HTR-8/SVneo (cell line): ENCODE measurements around the gene CTBP1.

Source experiments
- DNase-seq: peaks from one replicate; pipeline ENCODE4 v3.0.0; 2011; ENCODE audit warnings: low spot score, mixed read lengths; ENCODE audit not compliant: insufficient read length
- FAIRE-seq: peaks from 2 replicates; lab custom pipeline; 2011; peaks lifted over from hg19 to GRCh38; lab: Jason Lieb, UNC

Gene CTBP1

DNA sequence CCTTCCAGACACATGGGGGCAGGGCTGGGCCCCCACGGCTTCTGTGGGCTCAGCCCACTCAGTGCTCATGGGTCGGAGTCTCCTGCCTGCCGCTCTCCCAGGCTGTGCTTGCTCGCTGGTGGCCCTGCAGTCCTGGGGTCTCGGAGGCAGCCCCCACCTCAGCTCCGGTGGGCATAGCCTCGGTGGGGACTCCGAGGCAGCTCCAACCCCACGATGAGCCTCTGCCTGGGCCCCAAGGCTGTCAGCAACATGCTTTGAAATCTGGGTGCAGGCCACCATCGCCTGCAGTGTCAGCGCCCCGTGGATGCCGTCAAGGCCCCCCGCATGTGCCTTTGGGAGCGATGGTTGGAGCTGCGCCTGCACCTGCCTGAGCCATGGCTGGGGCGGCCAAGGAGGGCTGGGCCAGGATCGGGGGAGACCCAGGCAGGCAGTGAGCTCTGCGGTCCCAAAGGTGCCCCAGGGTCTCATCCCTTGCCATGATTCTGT, 46.4 kb downstream of the CTBP1 start:
- FAIRE-seq = no peak
- no peak for DNase-seq

DNA sequence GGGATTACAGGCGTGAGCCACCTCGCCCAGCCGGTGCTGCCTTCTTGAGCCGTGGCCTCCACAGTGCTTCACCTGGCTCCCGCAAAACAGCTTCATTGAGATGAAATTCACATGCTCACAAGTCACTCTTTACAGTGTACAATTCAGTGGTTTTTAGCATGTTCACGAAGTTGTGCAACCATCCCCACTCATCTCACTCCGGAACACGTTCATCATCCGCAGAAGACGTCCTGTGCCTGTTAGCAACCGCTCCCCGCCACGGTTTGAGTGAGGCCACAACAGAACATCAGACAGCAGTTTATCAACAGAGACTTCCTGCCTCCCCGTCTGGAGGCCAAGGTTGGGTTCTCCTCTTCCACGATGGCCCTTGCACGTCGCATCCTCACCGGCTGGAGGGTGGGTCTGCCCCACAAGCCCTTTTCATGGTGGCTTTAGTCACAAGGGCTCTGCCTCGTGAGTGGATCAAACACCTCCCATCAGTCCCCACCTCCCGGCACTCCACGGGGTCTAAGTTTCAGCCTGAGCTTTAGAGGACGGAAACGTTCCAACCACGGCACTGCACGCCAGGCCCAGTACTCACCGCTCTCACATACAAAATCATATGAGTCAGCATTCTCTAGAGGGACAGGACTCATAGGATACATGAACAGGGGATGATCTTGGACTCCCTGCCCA, 46.9 kb downstream of the CTBP1 start:
- FAIRE-seq (peak; percentile 23), DNase-seq (no peak)

DNA sequence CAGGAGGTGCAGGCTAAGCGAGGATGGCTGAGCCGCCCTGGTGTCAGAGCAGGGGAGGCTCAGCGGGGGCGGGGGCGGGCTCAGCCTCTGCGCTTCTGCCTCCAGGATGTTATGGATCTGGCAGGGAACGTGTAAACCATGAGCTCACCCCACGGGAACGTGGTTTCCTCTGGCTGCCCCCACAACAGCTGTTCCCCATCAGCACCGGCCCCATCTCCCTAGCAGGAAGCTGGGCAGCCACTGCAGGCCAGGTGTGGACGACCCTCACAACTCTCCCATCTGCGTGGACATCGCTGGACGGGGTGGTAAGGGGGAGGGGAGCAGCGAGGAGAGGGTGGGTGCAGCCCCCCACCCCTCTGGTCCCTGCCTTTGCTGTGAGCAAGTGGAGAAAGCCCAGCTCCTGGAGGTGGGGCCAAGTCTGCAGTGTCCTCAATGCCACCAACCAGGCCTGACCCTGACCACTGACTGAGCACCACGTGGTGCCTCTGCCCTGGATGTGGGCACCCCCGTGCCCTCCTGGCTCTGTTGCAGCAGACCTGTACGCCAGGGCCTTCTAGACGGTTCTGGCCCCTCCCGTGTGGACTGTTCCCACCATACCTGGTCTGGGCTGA, 48.4 kb downstream of the CTBP1 start:
- FAIRE-seq (peak; percentile 82), DNase-seq (peak; percentile 82)

DNA sequence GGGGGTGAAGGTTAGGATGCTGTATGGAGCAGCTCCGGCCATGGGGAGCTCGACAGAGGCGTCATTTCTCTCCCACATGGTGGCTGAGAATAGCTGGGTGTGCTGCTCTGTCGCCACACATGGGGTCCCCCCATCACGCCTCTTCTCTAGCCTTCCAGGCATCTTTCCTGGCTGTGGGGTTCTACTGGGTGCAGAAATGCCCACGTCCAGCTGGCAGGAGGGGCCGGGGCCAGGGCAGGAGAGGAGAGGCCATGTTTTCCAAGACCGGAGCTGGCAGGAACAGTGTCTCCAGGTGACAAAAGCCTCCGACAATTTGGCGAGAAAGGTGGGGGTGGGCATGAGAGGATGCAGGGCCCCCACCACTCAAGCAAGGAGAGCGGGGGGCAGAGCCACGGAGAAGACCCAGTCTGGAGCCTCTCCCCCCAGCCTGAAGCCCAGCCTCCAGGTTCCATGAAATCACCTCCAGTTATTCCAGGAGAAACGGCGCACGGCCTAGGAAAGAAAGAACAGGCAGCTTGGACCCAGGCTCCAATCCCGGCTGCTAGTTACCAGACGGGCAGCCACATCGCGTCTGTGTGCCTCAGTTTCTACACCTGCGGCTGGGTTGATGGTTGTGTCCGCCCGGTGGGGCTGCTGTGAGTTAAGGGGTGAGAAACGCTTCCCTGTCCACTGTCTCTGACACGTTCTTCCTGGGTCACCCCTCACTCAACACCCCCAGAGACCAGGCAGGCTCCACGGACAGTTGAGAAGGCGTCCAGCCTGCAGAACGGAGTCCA, 49.2 kb downstream of the CTBP1 start:
- no peak for FAIRE-seq
- DNase-seq = no peak

DNA sequence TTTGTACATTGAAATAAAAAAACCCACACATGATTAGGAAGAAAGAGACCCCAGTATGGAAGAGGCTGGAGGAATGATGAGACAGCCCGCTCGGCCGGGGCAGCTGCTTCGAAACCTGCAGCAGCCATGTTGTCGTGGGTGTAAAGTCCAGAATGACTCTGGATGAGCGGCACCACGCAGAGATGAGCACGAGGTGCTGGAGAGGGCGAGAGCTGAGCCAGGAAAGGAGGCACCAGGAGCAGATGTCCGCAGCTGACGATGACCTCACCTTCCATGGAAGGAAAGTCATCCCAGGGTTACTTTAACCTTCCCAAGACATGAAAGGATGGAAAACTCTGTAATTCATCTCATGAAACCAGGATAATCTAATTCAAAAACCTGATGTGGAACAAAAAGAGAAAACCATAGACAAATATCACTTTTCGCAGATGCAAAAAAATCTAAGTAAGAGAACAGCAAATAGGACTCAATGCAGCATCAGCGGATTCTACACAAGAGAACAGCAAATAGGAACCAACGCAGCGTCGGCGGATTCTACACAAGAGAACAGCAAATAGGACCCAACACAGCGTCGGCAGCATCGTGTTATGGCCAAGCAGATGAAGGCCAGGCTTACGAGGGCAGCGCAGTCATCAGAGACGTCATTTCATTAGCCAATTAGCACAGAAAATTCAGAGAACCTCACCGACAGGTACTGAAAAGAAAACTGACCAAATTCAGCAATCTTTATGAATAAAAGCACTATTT, 50.7 kb downstream of the CTBP1 start:
- FAIRE-seq = no peak
- DNase-seq = no peak

DNA sequence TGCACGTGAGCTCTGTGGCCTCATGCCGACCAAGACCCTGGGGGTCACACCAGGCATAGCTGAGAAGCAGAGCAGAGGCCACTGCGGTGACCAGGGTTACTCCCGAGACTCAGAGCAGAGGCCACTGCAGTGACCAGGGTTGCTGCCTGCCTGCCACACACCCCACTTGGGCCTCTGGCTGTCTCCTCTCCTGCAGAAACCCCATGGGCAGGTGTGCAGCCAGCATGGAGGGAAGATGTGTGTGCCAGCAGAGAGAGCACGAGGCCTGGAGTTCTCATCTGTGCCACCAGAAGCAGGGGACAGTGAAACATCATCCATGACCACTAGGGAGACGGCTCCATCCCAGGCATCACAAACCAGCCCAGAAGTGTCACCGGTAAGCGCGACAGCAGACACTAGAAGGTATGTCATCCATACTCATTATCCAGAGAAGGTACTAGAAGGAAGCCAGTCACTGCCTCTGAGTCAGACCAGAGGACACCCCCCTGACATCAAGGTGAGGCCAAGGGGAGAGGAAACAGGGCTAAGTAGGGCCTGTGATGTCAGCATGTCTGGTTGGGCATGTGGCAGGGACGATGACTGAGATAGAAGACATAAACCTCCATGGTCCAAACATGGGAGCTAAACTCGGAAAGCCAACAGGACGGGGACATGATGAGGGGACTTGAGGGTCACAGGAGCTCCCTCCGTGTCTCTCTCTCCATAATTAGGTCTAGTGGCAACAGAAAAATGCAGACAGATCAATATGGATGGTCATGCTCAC, 52.3 kb downstream of the CTBP1 start:
- no peak for DNase-seq
- FAIRE-seq = no peak

DNA sequence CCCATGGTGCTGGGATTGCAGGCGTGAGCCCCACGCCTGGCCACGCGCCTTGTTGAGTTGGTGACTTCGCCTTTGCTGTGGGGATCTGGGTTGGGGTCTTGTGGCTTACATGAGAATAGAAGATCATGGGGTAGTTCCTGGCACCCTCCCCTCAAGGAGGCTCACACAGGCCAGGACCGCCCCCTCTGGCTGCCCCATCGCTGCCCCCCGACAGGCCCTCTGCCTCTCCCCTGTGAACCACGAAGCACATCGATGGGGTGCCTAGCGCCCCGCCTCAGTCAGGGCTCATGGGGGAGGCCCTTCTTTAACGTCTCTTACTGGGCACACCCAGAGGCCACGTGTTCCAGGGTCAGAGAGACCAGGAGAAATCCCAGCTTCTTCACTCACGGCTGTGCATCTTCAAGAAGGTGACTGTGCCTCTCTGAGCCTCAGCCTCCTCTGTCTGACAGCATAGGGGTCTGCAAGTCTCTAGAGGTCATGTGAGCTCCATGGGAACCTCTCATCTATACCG, 53.0 kb downstream of the CTBP1 start:
- DNase-seq (no peak), FAIRE-seq (no peak)

DNA sequence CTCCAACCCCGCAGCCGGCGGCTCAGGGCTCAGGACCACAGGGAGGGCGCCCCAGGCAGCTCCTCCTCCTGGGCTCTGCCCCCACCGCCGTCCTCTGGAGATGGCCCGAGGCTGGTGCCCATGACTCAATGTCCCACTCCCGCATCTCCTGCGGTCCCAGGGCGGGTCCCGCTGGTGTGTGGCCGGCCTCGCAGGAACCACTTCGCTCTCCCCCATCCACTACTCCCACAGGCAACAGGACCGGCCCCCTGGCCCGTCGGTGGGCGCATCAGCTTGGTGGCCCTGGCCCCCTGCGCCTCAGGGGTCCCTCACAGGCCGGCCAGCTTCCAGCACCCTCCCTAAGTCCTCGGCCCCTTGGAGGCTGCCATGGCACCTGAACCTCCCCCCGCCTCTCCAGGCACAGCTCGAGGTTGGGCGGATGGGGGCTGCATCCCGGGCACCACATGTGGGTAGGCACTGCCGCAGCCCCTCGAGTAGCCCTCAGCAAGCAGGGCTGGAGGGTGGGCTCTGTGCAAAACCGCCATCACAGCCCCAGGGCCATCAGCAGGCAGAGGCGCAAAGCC, 53.7 kb downstream of the CTBP1 start:
- DNase-seq (no peak), FAIRE-seq (no peak)

DNA sequence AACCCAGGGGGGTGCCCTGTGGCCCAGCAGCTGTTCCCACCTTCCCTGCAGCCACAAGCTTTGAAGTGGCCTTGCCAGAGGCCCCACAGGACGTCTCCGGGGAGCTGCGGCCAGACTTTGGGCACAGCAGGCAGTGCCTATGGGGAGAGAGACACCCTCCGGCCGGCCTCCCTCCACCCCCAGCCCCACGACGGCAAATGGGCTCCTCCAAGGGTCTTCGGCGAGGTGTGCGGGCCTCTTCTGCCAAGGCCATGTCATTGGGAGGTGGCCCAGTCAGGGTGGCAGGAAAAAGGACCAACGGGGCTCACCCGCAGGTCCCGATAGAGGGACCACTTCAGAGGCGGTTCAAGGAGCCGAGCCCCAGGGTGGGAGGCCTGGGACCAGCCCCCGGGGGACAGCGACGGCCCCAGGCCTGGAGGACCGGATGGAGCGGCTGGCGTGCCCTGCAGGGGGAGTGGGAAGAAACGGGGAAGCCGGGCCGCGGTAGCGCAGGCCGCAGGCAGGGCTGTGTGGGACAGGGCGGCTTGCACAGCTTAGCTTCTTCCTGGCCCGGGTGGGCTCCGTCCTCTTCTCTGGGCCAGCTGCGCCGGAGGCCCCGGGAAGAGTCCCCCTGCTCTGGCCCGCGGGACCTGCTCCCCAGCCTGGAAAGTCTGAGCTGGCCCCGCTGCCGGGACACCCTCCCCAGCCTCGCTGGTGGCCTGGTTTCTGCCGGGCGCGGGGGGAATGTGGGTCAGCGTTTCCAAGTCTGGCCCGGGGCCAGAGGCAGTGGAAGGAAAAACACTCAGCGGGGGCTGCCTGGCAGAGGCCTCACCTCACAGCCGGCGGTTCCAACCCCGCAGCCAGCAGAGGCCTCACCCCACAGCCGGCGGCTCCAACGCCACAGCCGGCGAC, 54.7 kb downstream of the CTBP1 start:
- DNase-seq = no peak
- no peak for FAIRE-seq

DNA sequence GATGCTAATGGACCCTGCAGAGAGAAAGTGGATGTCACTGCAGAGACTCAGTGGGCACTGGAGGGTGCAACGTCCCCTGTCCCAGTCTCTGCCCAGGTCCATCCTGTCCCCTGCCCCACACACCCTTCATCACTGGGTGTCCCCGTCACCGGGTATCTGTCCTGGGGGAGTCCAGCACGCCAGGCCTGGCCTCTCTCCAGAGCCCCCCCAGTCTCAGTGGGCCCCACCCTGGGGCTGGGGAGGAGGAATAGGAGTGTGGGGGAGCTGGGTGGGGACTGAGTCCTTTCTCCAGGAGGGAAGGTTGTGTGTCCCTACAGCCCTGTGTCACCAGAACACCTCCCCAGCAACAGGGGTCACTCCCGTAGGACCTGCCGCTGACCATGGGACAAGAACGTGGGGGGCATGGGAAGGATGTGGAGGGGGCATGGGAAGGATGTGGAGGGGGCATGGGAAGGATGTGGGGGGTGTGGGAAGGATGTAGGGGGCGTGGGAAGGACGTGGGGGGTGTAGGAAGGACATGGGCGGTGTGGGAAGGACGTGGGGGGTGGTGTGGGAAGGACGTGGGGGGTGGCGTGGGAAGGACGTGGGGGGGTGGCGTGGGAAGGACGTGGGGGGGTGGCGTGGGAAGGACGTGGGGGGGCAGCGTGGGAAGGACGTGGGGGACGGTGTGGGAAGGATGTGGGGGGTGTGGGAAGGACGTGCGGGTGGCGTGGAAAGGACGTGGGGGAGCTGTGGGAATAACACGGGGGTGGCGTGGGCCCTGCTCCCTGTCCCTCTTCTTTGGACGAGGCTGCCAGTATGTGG, 55.5 kb downstream of the CTBP1 start:
- FAIRE-seq (peak; percentile 63), DNase-seq (no peak)

DNA sequence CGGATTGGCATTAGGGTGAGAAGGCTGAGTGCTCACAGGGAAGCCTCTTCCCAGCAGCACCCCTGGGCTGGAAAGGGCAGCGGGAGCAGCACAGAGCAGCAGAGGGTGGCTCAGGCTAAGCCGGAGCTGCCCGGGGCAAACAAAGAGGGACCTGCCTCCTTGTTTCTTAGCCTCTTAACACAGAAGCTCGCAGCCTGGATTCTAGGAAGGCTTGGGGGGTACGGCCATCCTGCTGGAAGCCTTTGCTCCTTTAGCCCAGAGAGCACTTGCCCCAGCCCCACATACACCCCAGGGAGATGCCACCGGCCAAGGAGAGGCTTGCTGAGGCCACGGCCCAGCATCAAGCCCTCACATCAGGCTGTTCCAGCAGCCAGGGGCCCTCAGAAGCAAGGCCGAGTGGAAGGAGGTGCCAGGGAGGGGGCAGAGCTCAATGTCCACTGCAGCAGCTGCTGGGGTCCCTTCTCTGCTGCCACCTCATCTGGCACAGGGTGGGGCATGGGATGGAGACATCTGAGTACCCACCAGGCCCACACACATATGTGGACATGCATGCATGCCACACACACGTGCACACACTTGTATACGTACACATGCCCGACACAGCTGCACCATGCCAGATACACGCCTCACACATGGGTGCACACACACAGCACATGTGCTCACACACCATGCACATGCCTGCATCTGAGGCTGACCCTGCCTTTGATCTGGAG, 56.3 kb downstream of the CTBP1 start:
- FAIRE-seq (peak; percentile 93), DNase-seq (peak; percentile 58)

DNA sequence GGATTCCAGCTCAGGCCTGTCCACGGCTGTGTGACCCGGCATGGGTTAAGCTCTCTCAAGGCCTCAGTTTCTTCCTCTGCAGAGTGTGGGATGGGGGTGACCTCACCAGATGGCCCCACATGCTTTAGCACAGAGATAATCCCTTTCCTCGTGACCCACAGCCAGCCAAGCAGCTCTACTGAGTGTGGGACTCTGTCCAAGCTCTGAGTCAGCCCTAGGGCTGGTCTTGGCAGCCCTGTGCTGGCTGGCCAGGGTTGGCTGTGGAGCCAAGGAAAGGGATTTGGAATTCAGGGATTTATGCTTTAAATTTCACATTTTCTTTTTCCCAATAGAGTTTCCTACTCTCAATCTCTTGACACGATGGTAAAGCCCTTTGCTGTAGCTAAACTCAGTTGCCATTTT, 56.8 kb downstream of the CTBP1 start:
- peak; percentile 86 for FAIRE-seq
- peak; percentile 95 for DNase-seq

DNA sequence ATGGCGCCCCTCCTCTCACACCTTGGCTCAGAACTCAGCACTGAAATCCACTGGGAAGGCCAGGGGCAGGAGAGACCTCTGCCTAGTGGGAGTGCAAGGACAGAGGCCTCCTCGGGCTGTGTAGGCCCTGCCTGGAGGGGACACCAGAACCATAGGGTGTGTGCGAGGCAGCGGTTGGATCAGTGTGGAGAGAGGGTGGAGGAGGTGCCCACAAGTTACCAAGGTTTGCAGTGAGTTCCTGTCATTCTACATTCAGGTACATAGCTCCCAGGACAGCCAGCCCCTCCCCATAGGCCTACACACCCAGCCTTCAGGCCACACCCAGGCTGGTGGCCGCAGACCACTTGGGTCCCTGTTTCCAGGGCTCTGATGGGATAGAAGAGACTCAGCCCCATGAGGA, 57.3 kb downstream of the CTBP1 start:
- DNase-seq (no peak), FAIRE-seq (peak; percentile 4)

DNA sequence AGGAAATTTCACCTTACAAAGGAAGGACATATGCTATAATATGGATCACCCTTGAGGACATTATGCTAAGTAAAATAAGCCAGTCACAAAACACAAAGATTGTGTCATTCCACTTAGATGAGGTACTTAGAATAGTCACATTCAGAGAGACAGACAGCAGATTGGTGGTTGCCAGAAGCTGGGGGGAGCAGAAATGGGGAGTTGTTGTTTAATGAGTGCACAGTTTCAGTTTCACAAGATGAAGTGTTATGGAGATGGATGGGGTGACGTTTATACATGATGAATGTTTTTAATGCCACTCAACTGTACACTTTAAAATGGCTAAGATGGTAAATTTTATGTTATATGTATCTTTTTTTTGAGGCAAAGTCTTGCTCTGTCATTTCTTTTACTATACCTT, 61.7 kb downstream of the CTBP1 start:
- FAIRE-seq (no peak), DNase-seq (no peak)

DNA sequence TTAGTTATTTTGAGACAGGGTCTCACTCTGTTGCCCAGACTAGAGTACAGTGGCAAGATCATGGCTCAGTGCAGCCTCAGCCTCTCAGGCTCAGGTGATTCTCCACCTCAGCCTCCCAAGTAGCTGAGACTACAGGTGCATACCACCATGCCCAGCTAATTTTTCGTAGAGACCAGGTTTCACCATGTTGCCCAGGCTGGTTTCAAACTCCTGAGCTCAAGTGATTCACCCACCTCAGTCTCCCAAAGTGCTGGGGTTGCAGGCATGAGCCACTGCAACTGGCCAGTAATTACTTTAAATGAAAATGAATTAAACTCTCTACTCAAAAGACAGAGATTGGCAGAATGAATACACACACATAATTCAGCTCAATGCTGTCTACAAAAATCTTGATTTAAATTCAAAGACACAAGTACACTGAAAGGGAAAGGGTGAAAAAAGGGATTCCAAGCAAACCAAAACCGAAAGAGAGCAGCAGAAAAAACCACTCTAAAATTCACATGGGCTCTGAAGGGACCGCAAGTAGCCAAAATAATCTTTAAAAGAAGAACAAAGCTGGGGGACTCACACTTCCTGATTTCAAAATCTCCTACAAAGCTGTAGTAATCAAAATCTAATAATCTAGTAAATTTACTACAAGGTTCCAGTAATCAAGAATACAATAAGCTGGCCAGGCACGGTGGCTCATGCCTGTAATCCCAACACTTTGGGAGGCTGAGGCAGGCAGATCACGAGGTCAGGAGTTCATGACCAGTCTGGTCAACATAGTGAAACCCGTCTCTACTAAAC, 64.8 kb downstream of the CTBP1 start:
- FAIRE-seq (no peak), DNase-seq (no peak)

DNA sequence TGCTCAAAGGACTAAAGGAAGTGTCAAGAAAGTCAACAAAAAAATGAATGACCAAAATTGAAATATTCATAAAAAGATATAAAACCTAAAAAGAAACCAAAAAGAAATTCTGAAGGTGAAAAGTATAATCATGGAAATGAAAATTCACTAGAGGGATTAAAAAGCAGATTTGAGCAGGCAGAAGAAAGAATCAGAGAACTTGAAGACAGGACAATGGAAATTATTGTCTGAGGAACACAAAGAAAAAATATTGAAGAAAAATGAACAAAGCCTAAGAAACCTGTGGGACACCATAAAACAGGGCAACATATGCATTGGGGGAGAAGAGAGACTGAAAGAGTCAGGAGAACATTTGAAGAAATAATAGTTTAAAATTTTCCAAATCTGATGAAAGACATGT, 66.6 kb downstream of the CTBP1 start:
- no peak for FAIRE-seq
- no peak for DNase-seq
